Erythroblast (primary cell): Measurements from ENCODE around the gene FNIP2.
"Not testable (repeated sequence)": the region's sequence is repeated elsewhere in the genome, so short reads cannot be mapped to it uniquely, and the experiment has no call there.

Experiments
- DNase-seq, 2 experiments: peaks; one replicate each; lab custom pipeline; 2025; lab: John Stamatoyannopoulos, UW
- GATA1 ChIP-seq: IDR thresholded peaks from 2 replicates; pipeline ENCODE4 v1.6.1; 2011; ENCODE audit warnings: low read depth, mild to moderate bottlenecking, control low read depth, low read length, moderate library complexity
- POLR2A ChIP-seq: IDR thresholded peaks from 2 replicates; pipeline ENCODE4 v1.6.1; 2011; ENCODE audit warnings: mild to moderate bottlenecking, low read length

FNIP2 gene

GRCh38 chr4:158793021-158793420 lies 24.2 kb downstream of the FNIP2 start:
- TF ChIP-seq GATA1 = no peak
- no peak for TF ChIP-seq POLR2A

GRCh38 chr4:158793430-158793829 lies 24.6 kb downstream of the FNIP2 start:
- not testable (repeated sequence) for DNase-seq

More at GRCh38 chr4:158793021-158793420, 24.2 kb downstream of the FNIP2 start:
- no peak for DNase-seq

- TF ChIP-seq GATA1 (no peak), POLR2A (no peak)
- DNase-seq = peak in 1 of 2 experiments; percentile 27
These were observed 27.7 kb downstream of the FNIP2 start for GRCh38 chr4:158796370-158797140.

GRCh38 chr4:158798062-158798461 lies 29.2 kb downstream of the FNIP2 start:
- TF ChIP-seq GATA1 (no peak), POLR2A (no peak)
- no peak for DNase-seq

- DNase-seq = peak in 1 of 2 experiments; percentile 19
- TF ChIP-seq GATA1 = no peak
- TF ChIP-seq POLR2A = no peak
These were observed 30.4 kb downstream of the FNIP2 start for GRCh38 chr4:158799013-158799770.

GRCh38 chr4:158799856-158800255 lies 31.0 kb downstream of the FNIP2 start:
- TF ChIP-seq POLR2A = no peak
- peak; percentile 24 to 37 for DNase-seq

- TF ChIP-seq POLR2A (no peak), GATA1 (no peak)
- DNase-seq = peak; percentile 21 to 39
These were observed 32.2 kb downstream of the FNIP2 start for GRCh38 chr4:158801066-158801465.

GRCh38 chr4:158801677-158802076 lies 32.9 kb downstream of the FNIP2 start:
- TF ChIP-seq POLR2A (no peak), GATA1 (no peak)
- DNase-seq = no peak

GRCh38 chr4:158802914-158803313 lies 34.1 kb downstream of the FNIP2 start:
- DNase-seq = peak; percentile 33 to 69
- no peak for TF ChIP-seq POLR2A
- TF ChIP-seq GATA1 = no peak

GRCh38 chr4:158805635-158806471 lies 37.0 kb downstream of the FNIP2 start:
- peak; percentile 64 to 84 for DNase-seq
- TF ChIP-seq POLR2A = no peak
- no peak for TF ChIP-seq GATA1

- peak; percentile 40 to 72 for DNase-seq
- TF ChIP-seq GATA1 (no peak), POLR2A (no peak)
These were observed 38.9 kb downstream of the FNIP2 start for GRCh38 chr4:158807691-158808090.

GRCh38 chr4:158808399-158808798 lies 39.6 kb downstream of the FNIP2 start:
- no peak for DNase-seq
- no peak for TF ChIP-seq POLR2A

- DNase-seq = not testable (repeated sequence)
These were observed 40.4 kb downstream of the FNIP2 start for GRCh38 chr4:158809208-158809607.

GRCh38 chr4:158809611-158810486 lies 41.0 kb downstream of the FNIP2 start:
- TF ChIP-seq POLR2A (peak; percentile 12), GATA1 (no peak)
- DNase-seq = peak; percentile 37 to 56
